HEK293 (cell line): ENCODE results near the gene TRAPPC5.

Experiments
- CTCF ChIA-PET: fragments of 350-600 bp; formaldehyde crosslinking; extraction: SDS; loops from one replicate; lab custom pipeline; 2021; ENCODE audit warnings: antibody characterized with exemption; lab: Yijun Ruan, JAX
- POLR2A ChIA-PET: fragments of 300-600 bp; formaldehyde crosslinking; extraction: SDS; loops from one replicate; lab custom pipeline; 2020; ENCODE audit warnings: antibody characterized with exemption, inconsistent platforms; lab: Yijun Ruan, JAX
- H3K27ac ChIP-seq: fragments of 200-500 bp; sonication (Bioruptor generic); 2 replicates; pipeline ENCODE4 v1.5.1; 2014; ENCODE audit warnings: low read depth, low read length, control low read depth, inconsistent platforms; ENCODE audit errors: extremely low read depth
- H3K36me3 ChIP-seq, 2 experiments: fragments of 200-500 bp in 1 of 2; sonication (Bioruptor generic) in 1 of 2; 1 replicate in 1 of 2; 2 replicates in 1 of 2; pipeline ENCODE4 v1.5.1; 2014 to 2017; ENCODE audit warnings: inconsistent platforms in 2 of 2, low read length in 2 of 2; ENCODE audit not compliant: control insufficient read depth in 2 of 2, insufficient read depth in 1 of 2
- H3K4me1 ChIP-seq: fragments of 200-500 bp; sonication (Bioruptor generic); 2 replicates; pipeline ENCODE4 v1.5.1; 2014; ENCODE audit warnings: mild to moderate bottlenecking, low read length, inconsistent platforms; ENCODE audit not compliant: control insufficient read depth, insufficient read depth
- H3K4me3 ChIP-seq: 2 replicates; pipeline ENCODE4 v1.5.1; 2011; ENCODE audit warnings: low read depth, mild to moderate bottlenecking, control low read depth, low read length, moderate library complexity
- H3K9me3 ChIP-seq: fragments of 200-500 bp; sonication (Bioruptor generic); 2 replicates; pipeline ENCODE4 v1.5.1; 2014; ENCODE audit warnings: low read depth, low read length, inconsistent platforms; ENCODE audit not compliant: control insufficient read depth, insufficient read depth
- BCL6B ChIP-seq: fragments of 450-650 bp; formaldehyde crosslinking; IDR thresholded peaks from 2 replicates; pipeline ENCODE4 v1.5.1; 2017; ENCODE audit warnings: missing biosample characterization, missing genetic modification characterization
- ELK4 ChIP-seq: IDR thresholded peaks from 2 replicates; pipeline ENCODE4 v1.6.1; 2011; ENCODE audit warnings: mild to moderate bottlenecking, low read depth, low read length, borderline replicate concordance
- GFI1B ChIP-seq: fragments of 450-650 bp; formaldehyde crosslinking; IDR thresholded peaks from 2 replicates; pipeline ENCODE4 v1.5.1; 2016; ENCODE audit warnings: missing biosample characterization, missing genetic modification characterization
- GLIS1 ChIP-seq: fragments of 450-650 bp; formaldehyde crosslinking; IDR thresholded peaks from 2 replicates; pipeline ENCODE4 v1.5.1; 2016; ENCODE audit warnings: missing biosample characterization, missing genetic modification characterization
- HOXD13 ChIP-seq: sonication (generic); formaldehyde crosslinking; IDR thresholded peaks from 2 replicates; pipeline ENCODE4 v1.8.0; 2022; ENCODE audit warnings: missing genetic modification reagents, borderline replicate concordance
- KLF16 ChIP-seq: fragments of 450-650 bp; formaldehyde crosslinking; IDR thresholded peaks from 2 replicates; pipeline ENCODE4 v1.5.1; 2017; ENCODE audit warnings: missing biosample characterization, missing genetic modification characterization
- KLF8 ChIP-seq: fragments of 450-650 bp; formaldehyde crosslinking; IDR thresholded peaks from 2 replicates; pipeline ENCODE4 v1.5.1; 2016; ENCODE audit warnings: missing biosample characterization, missing genetic modification characterization
- SP2 ChIP-seq: fragments of 450-650 bp; formaldehyde crosslinking; IDR thresholded peaks from 2 replicates; pipeline ENCODE4 v1.5.1; 2016; ENCODE audit warnings: missing biosample characterization, missing genetic modification characterization
- ZFP3 ChIP-seq: fragments of 450-650 bp; formaldehyde crosslinking; IDR thresholded peaks from 2 replicates; pipeline ENCODE4 v1.5.1; 2016; ENCODE audit warnings: low read depth, missing biosample characterization, missing genetic modification characterization
- ZFP41 ChIP-seq: fragments of 450-650 bp; formaldehyde crosslinking; IDR thresholded peaks from 2 replicates; pipeline ENCODE4 v1.5.1; 2016; ENCODE audit warnings: missing biosample characterization, missing genetic modification characterization, borderline replicate concordance
- ZNF10 ChIP-seq: fragments of 450-650 bp; formaldehyde crosslinking; IDR thresholded peaks from 2 replicates; pipeline ENCODE4 v1.5.1; 2017; ENCODE audit warnings: missing biosample characterization, missing genetic modification characterization
- ZNF112 ChIP-seq: fragments of 450-650 bp; formaldehyde crosslinking; IDR thresholded peaks from 2 replicates; pipeline ENCODE4 v1.5.0; 2017; ENCODE audit warnings: missing biosample characterization, missing genetic modification characterization
- ZNF121 ChIP-seq: fragments of 450-650 bp; formaldehyde crosslinking; IDR thresholded peaks from 2 replicates; pipeline ENCODE4 v1.5.1; 2016; ENCODE audit warnings: missing biosample characterization, missing genetic modification characterization
- ZNF155 ChIP-seq: fragments of 450-650 bp; formaldehyde crosslinking; IDR thresholded peaks from 2 replicates; pipeline ENCODE4 v1.5.1; 2016; ENCODE audit warnings: missing biosample characterization, missing genetic modification characterization
- ZNF335 ChIP-seq: fragments of 450-650 bp; formaldehyde crosslinking; conservative IDR thresholded peaks from 2 replicates; pipeline ENCODE4 v1.5.1; 2016; ENCODE audit warnings: missing biosample characterization, missing genetic modification characterization
- ZNF354C ChIP-seq: fragments of 450-650 bp; formaldehyde crosslinking; IDR thresholded peaks from 2 replicates; pipeline ENCODE4 v1.5.1; 2016; ENCODE audit warnings: missing biosample characterization, missing genetic modification characterization, low read depth, borderline replicate concordance
- ZNF549 ChIP-seq: fragments of 450-650 bp; IDR thresholded peaks from 2 replicates; pipeline ENCODE4 v1.5.1; 2018; ENCODE audit warnings: missing biosample characterization, missing genetic modification characterization, mild to moderate bottlenecking, inconsistent platforms, moderate library complexity
- ZNF626 ChIP-seq: fragments of 450-650 bp; sonication (Bioruptor Pico); formaldehyde crosslinking; IDR thresholded peaks from 2 replicates; pipeline ENCODE4 v1.5.1; 2018; ENCODE audit warnings: missing biosample characterization, missing genetic modification characterization, inconsistent platforms
- TF ChIP-seq, protein P1 (sequence below): fragments of 450-650 bp; formaldehyde crosslinking; IDR thresholded peaks from 2 replicates; pipeline ENCODE4 v1.5.1; 2017; ENCODE audit warnings: missing biosample characterization, missing genetic modification characterization
- TF ChIP-seq, protein P2 (sequence below): fragments of 450-650 bp; formaldehyde crosslinking; IDR thresholded peaks from 2 replicates; pipeline ENCODE4; 2016; ENCODE audit warnings: missing biosample characterization, missing genetic modification characterization

The TRAPPC5 gene

GRCh38 chr19:7663706-7664105, 16.9 kb upstream of the TRAPPC5 start:
- ChIA-PET POLR2A (no interaction called here), CTCF (interaction anchor here (0.5 to 4.3 kb wide), 4 partner anchors 11 to 1501 kb away, joined by 3 to 23 read pairs (median 5); partner anchors contain the start of gene TRAPPC5)
- no peaks in the 10 kb centered on the region for H3K9me3 ChIP-seq
- no peak overlapping the region for H3K4me3 ChIP-seq
- H3K27ac ChIP-seq = no peak overlapping the region
- no peaks in the 10 kb centered on the region for H3K36me3 ChIP-seq
- H3K4me1 ChIP-seq = no peaks in the 10 kb centered on the region
- TF ChIP-seq, protein P1, sequence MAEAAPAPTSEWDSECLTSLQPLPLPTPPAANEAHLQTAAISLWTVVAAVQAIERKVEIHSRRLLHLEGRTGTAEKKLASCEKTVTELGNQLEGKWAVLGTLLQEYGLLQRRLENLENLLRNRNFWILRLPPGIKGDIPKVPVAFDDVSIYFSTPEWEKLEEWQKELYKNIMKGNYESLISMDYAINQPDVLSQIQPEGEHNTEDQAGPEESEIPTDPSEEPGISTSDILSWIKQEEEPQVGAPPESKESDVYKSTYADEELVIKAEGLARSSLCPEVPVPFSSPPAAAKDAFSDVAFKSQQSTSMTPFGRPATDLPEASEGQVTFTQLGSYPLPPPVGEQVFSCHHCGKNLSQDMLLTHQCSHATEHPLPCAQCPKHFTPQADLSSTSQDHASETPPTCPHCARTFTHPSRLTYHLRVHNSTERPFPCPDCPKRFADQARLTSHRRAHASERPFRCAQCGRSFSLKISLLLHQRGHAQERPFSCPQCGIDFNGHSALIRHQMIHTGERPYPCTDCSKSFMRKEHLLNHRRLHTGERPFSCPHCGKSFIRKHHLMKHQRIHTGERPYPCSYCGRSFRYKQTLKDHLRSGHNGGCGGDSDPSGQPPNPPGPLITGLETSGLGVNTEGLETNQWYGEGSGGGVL (tag by site-specific recombination) = no peak
- TF ChIP-seq BCL6B = no peak
- no peak for TF ChIP-seq KLF8 (tag by site-specific recombination)
- TF ChIP-seq ZNF10 (tag by site-specific recombination) = no peak
- TF ChIP-seq ZNF626 (tag by site-specific recombination) = no peak
- no peak for TF ChIP-seq KLF16 (tag by site-specific recombination)
- TF ChIP-seq GLIS1 (tag by site-specific recombination) = no peak
- no peak for TF ChIP-seq ZNF354C
- TF ChIP-seq ZNF155 (tag by site-specific recombination) = no peak
- TF ChIP-seq ZFP41 (tag by site-specific recombination) = no peak
- TF ChIP-seq ZFP3 = no peak
- TF ChIP-seq ZNF549 (tag by site-specific recombination) = no peak
- TF ChIP-seq, protein P2, sequence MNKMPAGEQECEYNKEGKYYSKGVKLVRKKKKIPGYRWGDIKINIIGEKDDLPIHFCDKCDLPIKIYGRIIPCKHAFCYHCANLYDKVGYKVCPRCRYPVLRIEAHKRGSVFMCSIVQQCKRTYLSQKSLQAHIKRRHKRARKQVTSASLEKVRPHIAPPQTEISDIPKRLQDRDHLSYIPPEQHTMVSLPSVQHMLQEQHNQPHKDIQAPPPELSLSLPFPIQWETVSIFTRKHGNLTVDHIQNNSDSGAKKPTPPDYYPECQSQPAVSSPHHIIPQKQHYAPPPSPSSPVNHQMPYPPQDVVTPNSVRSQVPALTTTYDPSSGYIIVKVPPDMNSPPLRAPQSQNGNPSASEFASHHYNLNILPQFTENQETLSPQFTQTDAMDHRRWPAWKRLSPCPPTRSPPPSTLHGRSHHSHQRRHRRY (tag by site-specific recombination) = no peak
- no peak for TF ChIP-seq GFI1B (tag by site-specific recombination)
- no peak for TF ChIP-seq HOXD13 (CRISPR knock-in tag)

DNA sequence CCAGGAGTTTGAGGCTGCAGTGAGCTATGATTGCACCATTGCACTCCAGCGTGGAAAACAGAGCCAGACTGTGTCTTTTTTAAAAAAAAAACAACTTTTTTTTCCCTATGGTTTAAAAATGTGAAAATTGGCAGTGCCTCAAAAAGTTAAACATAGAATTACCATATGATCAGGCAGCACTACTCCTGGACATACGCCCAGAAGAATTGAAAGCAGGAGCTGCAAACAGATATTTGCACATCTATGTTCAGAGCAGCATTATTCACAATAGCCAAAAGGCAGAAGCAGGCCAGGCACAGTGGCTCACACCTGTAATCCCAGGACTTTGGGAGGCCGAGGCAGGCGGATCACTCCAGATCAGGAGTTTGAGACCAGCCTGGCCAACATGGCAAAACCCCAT, 15.6 kb upstream of the TRAPPC5 start:
- Histone ChIP-seq H3K36me3 (no peaks in the 10 kb centered on the region), H3K27ac (no peak overlapping the region)
- CTCF ChIA-PET = interaction anchor here (0.7 to 1.9 kb wide), 3 partner anchors 12 to 169 kb away, joined by 3 to 6 read pairs (median 4); no protein-coding TSS in a partner anchor
- no peak for TF ChIP-seq ZNF10 (tag by site-specific recombination)
- TF ChIP-seq, all 188 proteins: peak for 0
- POLR2A ChIA-PET = no interaction called here
- no peaks in the 10 kb centered on the region for H3K4me1 ChIP-seq
- no peaks in the 10 kb centered on the region for H3K9me3 ChIP-seq
- no peak overlapping the region for H3K4me3 ChIP-seq

GRCh38 chr19:7668842-7669241, 11.8 kb upstream of the TRAPPC5 start, which contains the start of gene RETN:
TSS of gene RETN (plus strand) at chr19:7669049. CDS start at chr19:7669327, 278 bp downstream.
- TF ChIP-seq SP2 (tag by site-specific recombination) (no peak), ELK4 (no peak), ZNF121 (no peak), ZNF335 (tag by site-specific recombination) (no peak), ZNF112 (no peak)
- TF ChIP-seq, all 188 proteins: peak for 0
- Histone ChIP-seq H3K9me3 (no peaks in the 10 kb centered on the region), H3K27ac (no peak within 1 kb of the TSS), H3K4me1 (no peaks in the 10 kb centered on the region), H3K36me3 (no peaks in the 10 kb centered on the region), H3K4me3 (no peak within 1 kb of the TSS)
- POLR2A ChIA-PET = interaction anchor here (1.1 kb wide), 1 partner anchor 12 kb away, joined by 4 read pairs; the partner anchor contains the start of gene TRAPPC5
- CTCF ChIA-PET = interaction anchor here (1.4 kb wide), 1 partner anchor 12 kb away, joined by 5 read pairs; the partner anchor contains the start of gene TRAPPC5
